SK-N-MC (cell line): Measurements from ENCODE around the gene CTF1.

Experiments used
- EZH2 ChIP-seq: fragments of 200-600 bp; sonication (generic); IDR thresholded peaks from one replicate; pipeline ENCODE4 v1.6.1; 2017; ENCODE audit warnings: antibody characterized with exemption
- POLR2AphosphoS5 ChIP-seq: IDR thresholded peaks from 2 replicates; pipeline ENCODE4 v1.6.1; 2012; ENCODE audit warnings: mild to moderate bottlenecking, low read depth, low read length, borderline replicate concordance

GRCh38 chr16:30928390-30928789 is 32.0 kb downstream of the CTF1 start:
- no peak for TF ChIP-seq POLR2AphosphoS5
- no peak for TF ChIP-seq EZH2
